ENCODE data around the gene CPLX3.

Gene CPLX3

GRCh38 chr15:74827614-74828013 is 1.2 kb downstream of the CPLX3 start:
- Histone ChIP-seq H3K4me3 (ENCODE audit: low read depth in 1 of 5, low read length in 5 of 5) (no peak overlapping the region), H3K4me1 (ENCODE audit: control insufficient read depth in 5 of 5, insufficient read depth in 5 of 5, low read length in 5 of 5) (peaks cover 0 to 5% (median 0%) of the 10 kb centered on the region in 5 donors), H3K36me3 (ENCODE audit: control insufficient read depth in 5 of 5, insufficient read depth in 5 of 5, low read length in 5 of 5) (no peaks in the 10 kb centered on the region), H3K9me3 (ENCODE audit: control insufficient read depth in 5 of 5, low read length in 5 of 5) (no peaks in the 10 kb centered on the region), H3K27ac (ENCODE audit: low read depth, low read length) (no peak overlapping the region), H3K9ac (ENCODE audit: low read length in 5 of 5) (no peak overlapping the region), H3K27me3 (ENCODE audit: control insufficient read depth in 5 of 5, insufficient read depth in 4 of 5, low read length in 5 of 5) (peaks cover 19 to 38% (median 26%) of the 10 kb centered on the region in 5 donors)

GRCh38 chr15:74828835-74829234 is 2.4 kb downstream of the CPLX3 start:
- no peak overlapping the region for H3K4me3 ChIP-seq (ENCODE audit: low read depth in 1 of 5, low read length in 5 of 5)
- H3K9me3 ChIP-seq (ENCODE audit: control insufficient read depth in 5 of 5, low read length in 5 of 5), result no peaks in the 10 kb centered on the region
- no peak overlapping the region for H3K9ac ChIP-seq (ENCODE audit: low read length in 5 of 5)
- H3K4me1 ChIP-seq (ENCODE audit: control insufficient read depth in 5 of 5, insufficient read depth in 5 of 5, low read length in 5 of 5), result peaks cover 0 to 14% (median 0%) of the 10 kb centered on the region in 5 donors
- no peaks in the 10 kb centered on the region for H3K36me3 ChIP-seq (ENCODE audit: control insufficient read depth in 5 of 5, insufficient read depth in 5 of 5, low read length in 5 of 5)
- no peak overlapping the region for H3K27ac ChIP-seq (ENCODE audit: low read depth, low read length)
- H3K27me3 ChIP-seq (ENCODE audit: control insufficient read depth in 5 of 5, insufficient read depth in 4 of 5, low read length in 5 of 5), result peaks cover 19 to 35% (median 26%) of the 10 kb centered on the region in 5 donors

GRCh38 chr15:74829486-74829885 is 3.1 kb downstream of the CPLX3 start:
- H3K27ac ChIP-seq (ENCODE audit: low read depth, low read length), result no peak overlapping the region
- H3K4me3 ChIP-seq (ENCODE audit: low read depth in 1 of 5, low read length in 5 of 5), result no peak overlapping the region
- no peak overlapping the region for H3K9ac ChIP-seq (ENCODE audit: low read length in 5 of 5)
- peaks cover 0 to 14% (median 0%) of the 10 kb centered on the region in 5 donors for H3K4me1 ChIP-seq (ENCODE audit: control insufficient read depth in 5 of 5, insufficient read depth in 5 of 5, low read length in 5 of 5)
- H3K36me3 ChIP-seq (ENCODE audit: control insufficient read depth in 5 of 5, insufficient read depth in 5 of 5, low read length in 5 of 5), result no peaks in the 10 kb centered on the region
- no peaks in the 10 kb centered on the region for H3K9me3 ChIP-seq (ENCODE audit: control insufficient read depth in 5 of 5, low read length in 5 of 5)
- H3K27me3 ChIP-seq (ENCODE audit: control insufficient read depth in 5 of 5, insufficient read depth in 4 of 5, low read length in 5 of 5), result peaks cover 19 to 33% (median 26%) of the 10 kb centered on the region in 5 donors

- H3K9me3 ChIP-seq (ENCODE audit: control insufficient read depth in 5 of 5, low read length in 5 of 5), result no peaks in the 10 kb centered on the region
- no peaks in the 10 kb centered on the region for H3K36me3 ChIP-seq (ENCODE audit: control insufficient read depth in 5 of 5, insufficient read depth in 5 of 5, low read length in 5 of 5)
- H3K27ac ChIP-seq (ENCODE audit: low read depth, low read length), result no peak overlapping the region
- peaks cover 0 to 14% (median 0%) of the 10 kb centered on the region in 5 donors for H3K4me1 ChIP-seq (ENCODE audit: control insufficient read depth in 5 of 5, insufficient read depth in 5 of 5, low read length in 5 of 5)
- no peak overlapping the region for H3K4me3 ChIP-seq (ENCODE audit: low read depth in 1 of 5, low read length in 5 of 5)
- peaks cover 19 to 32% (median 26%) of the 10 kb centered on the region in 5 donors for H3K27me3 ChIP-seq (ENCODE audit: control insufficient read depth in 5 of 5, insufficient read depth in 4 of 5, low read length in 5 of 5)
- no peak overlapping the region for H3K9ac ChIP-seq (ENCODE audit: low read length in 5 of 5)
These were observed 3.6 kb downstream of the CPLX3 start for GRCh38 chr15:74829991-74830390.

GRCh38 chr15:74830868-74831267 is 4.4 kb downstream of the CPLX3 start:
- Histone ChIP-seq H3K4me3 (ENCODE audit: low read depth in 1 of 5, low read length in 5 of 5) (no peak overlapping the region), H3K4me1 (ENCODE audit: control insufficient read depth in 5 of 5, insufficient read depth in 5 of 5, low read length in 5 of 5) (peaks cover 0 to 14% (median 0%) of the 10 kb centered on the region in 5 donors), H3K36me3 (ENCODE audit: control insufficient read depth in 5 of 5, insufficient read depth in 5 of 5, low read length in 5 of 5) (peaks cover 0 to 5% (median 4%) of the 10 kb centered on the region in 5 donors), H3K9me3 (ENCODE audit: control insufficient read depth in 5 of 5, low read length in 5 of 5) (no peaks in the 10 kb centered on the region), H3K27me3 (ENCODE audit: control insufficient read depth in 5 of 5, insufficient read depth in 4 of 5, low read length in 5 of 5) (peaks cover 19 to 31% (median 22%) of the 10 kb centered on the region in 5 donors), H3K27ac (ENCODE audit: low read depth, low read length) (no peak overlapping the region), H3K9ac (ENCODE audit: low read length in 5 of 5) (no peak overlapping the region)

GRCh38 chr15:74831813-74832495 is 5.5 kb downstream of the CPLX3 start:
- Histone ChIP-seq H3K27me3 (ENCODE audit: control insufficient read depth in 5 of 5, insufficient read depth in 4 of 5, low read length in 5 of 5) (peaks cover 15 to 27% (median 19%) of the 10 kb centered on the region in 5 donors), H3K9ac (ENCODE audit: low read length in 5 of 5) (no peak overlapping the region), H3K9me3 (ENCODE audit: control insufficient read depth in 5 of 5, low read length in 5 of 5) (no peaks in the 10 kb centered on the region), H3K4me3 (ENCODE audit: low read depth in 1 of 5, low read length in 5 of 5) (no peak overlapping the region), H3K4me1 (ENCODE audit: control insufficient read depth in 5 of 5, insufficient read depth in 5 of 5, low read length in 5 of 5) (peaks cover 0 to 11% (median 0%) of the 10 kb centered on the region in 5 donors), H3K36me3 (ENCODE audit: control insufficient read depth in 5 of 5, insufficient read depth in 5 of 5, low read length in 5 of 5) (peaks cover 0 to 15% (median 12%) of the 10 kb centered on the region in 5 donors), H3K27ac (ENCODE audit: low read depth, low read length) (no peak overlapping the region)

- no peak overlapping the region for H3K4me3 ChIP-seq (ENCODE audit: low read depth in 1 of 5, low read length in 5 of 5)
- H3K36me3 ChIP-seq (ENCODE audit: control insufficient read depth in 5 of 5, insufficient read depth in 5 of 5, low read length in 5 of 5), result peaks cover 0 to 24% (median 17%) of the 10 kb centered on the region in 5 donors
- no peak overlapping the region for H3K27ac ChIP-seq (ENCODE audit: low read depth, low read length)
- peaks cover 6 to 18% (median 10%) of the 10 kb centered on the region in 5 donors for H3K27me3 ChIP-seq (ENCODE audit: control insufficient read depth in 5 of 5, insufficient read depth in 4 of 5, low read length in 5 of 5)
- no peaks in the 10 kb centered on the region for H3K9me3 ChIP-seq (ENCODE audit: control insufficient read depth in 5 of 5, low read length in 5 of 5)
- no peak overlapping the region for H3K9ac ChIP-seq (ENCODE audit: low read length in 5 of 5)
- peaks cover 0 to 11% (median 0%) of the 10 kb centered on the region in 5 donors for H3K4me1 ChIP-seq (ENCODE audit: control insufficient read depth in 5 of 5, insufficient read depth in 5 of 5, low read length in 5 of 5)
These were observed 6.4 kb downstream of the CPLX3 start for GRCh38 chr15:74832826-74833225.

- Histone ChIP-seq H3K36me3 (ENCODE audit: control insufficient read depth in 5 of 5, insufficient read depth in 5 of 5, low read length in 5 of 5) (peaks cover 0 to 31% (median 23%) of the 10 kb centered on the region in 5 donors), H3K27ac (ENCODE audit: low read depth, low read length) (no peak overlapping the region), H3K4me1 (ENCODE audit: control insufficient read depth in 5 of 5, insufficient read depth in 5 of 5, low read length in 5 of 5) (peaks cover 0 to 11% (median 0%) of the 10 kb centered on the region in 5 donors), H3K4me3 (ENCODE audit: low read depth in 1 of 5, low read length in 5 of 5) (no peak overlapping the region), H3K9me3 (ENCODE audit: control insufficient read depth in 5 of 5, low read length in 5 of 5) (no peaks in the 10 kb centered on the region), H3K9ac (ENCODE audit: low read length in 5 of 5) (no peak overlapping the region), H3K27me3 (ENCODE audit: control insufficient read depth in 5 of 5, insufficient read depth in 4 of 5, low read length in 5 of 5) (peaks cover 0 to 11% (median 3%) of the 10 kb centered on the region in 5 donors)
These were observed 7.1 kb downstream of the CPLX3 start for GRCh38 chr15:74833376-74834107.

GRCh38 chr15:74835312-74835823 is 8.9 kb downstream of the CPLX3 start:
- Histone ChIP-seq H3K4me1 (ENCODE audit: control insufficient read depth in 5 of 5, insufficient read depth in 5 of 5, low read length in 5 of 5) (peaks cover 0 to 11% (median 0%) of the 10 kb centered on the region in 5 donors), H3K27me3 (ENCODE audit: control insufficient read depth in 5 of 5, insufficient read depth in 4 of 5, low read length in 5 of 5) (peaks cover 0 to 2% (median 0%) of the 10 kb centered on the region in 5 donors), H3K4me3 (ENCODE audit: low read depth in 1 of 5, low read length in 5 of 5) (no peak overlapping the region), H3K9me3 (ENCODE audit: control insufficient read depth in 5 of 5, low read length in 5 of 5) (no peaks in the 10 kb centered on the region), H3K9ac (ENCODE audit: low read length in 5 of 5) (no peak overlapping the region), H3K27ac (ENCODE audit: low read depth, low read length) (no peak overlapping the region), H3K36me3 (ENCODE audit: control insufficient read depth in 5 of 5, insufficient read depth in 5 of 5, low read length in 5 of 5) (peaks cover 0 to 49% (median 33%) of the 10 kb centered on the region in 5 donors)

- Histone ChIP-seq H3K4me1 (ENCODE audit: control insufficient read depth in 5 of 5, insufficient read depth in 5 of 5, low read length in 5 of 5) (peaks cover 0 to 16% (median 1%) of the 10 kb centered on the region in 5 donors), H3K9me3 (ENCODE audit: control insufficient read depth in 5 of 5, low read length in 5 of 5) (no peaks in the 10 kb centered on the region), H3K4me3 (ENCODE audit: low read depth in 1 of 5, low read length in 5 of 5) (no peak overlapping the region), H3K36me3 (ENCODE audit: control insufficient read depth in 5 of 5, insufficient read depth in 5 of 5, low read length in 5 of 5) (peaks cover 0 to 49% (median 33%) of the 10 kb centered on the region in 5 donors), H3K27ac (ENCODE audit: low read depth, low read length) (no peak overlapping the region), H3K27me3 (ENCODE audit: control insufficient read depth in 5 of 5, insufficient read depth in 4 of 5, low read length in 5 of 5) (no peaks in the 10 kb centered on the region), H3K9ac (ENCODE audit: low read length in 5 of 5) (no peak overlapping the region)
These were observed 10.4 kb downstream of the CPLX3 start for GRCh38 chr15:74836846-74837245.
